Cardiac fibroblast (primary cell): ENCODE measurements around the gene AKAP12.

ENCODE experiments used
- DNase-seq, 2 donors: peaks; one replicate each; pipeline versions ENCODE4 v3.0.0 to v3.0.0-alpha.2; 2010; ENCODE audit warnings: low read depth in 2 of 2
- H3K4me3 ChIP-seq, 2 donors: replicated peaks in 1 of 2; 1 replicate in 1 of 2; 2 replicates in 1 of 2; pipeline ENCODE4 v1.5.1; 2011; ENCODE audit warnings: low read depth in 2 of 2, low read length in 2 of 2, mild to moderate bottlenecking in 2 of 2, moderate library complexity in 1 of 2
- TF ChIP-seq, protein P1 (sequence below): IDR thresholded peaks from one replicate; pipeline ENCODE4 v1.5.1; 2011; ENCODE audit warnings: low read depth, mild to moderate bottlenecking, low read length, inconsistent platforms

Gene AKAP12

DNA sequence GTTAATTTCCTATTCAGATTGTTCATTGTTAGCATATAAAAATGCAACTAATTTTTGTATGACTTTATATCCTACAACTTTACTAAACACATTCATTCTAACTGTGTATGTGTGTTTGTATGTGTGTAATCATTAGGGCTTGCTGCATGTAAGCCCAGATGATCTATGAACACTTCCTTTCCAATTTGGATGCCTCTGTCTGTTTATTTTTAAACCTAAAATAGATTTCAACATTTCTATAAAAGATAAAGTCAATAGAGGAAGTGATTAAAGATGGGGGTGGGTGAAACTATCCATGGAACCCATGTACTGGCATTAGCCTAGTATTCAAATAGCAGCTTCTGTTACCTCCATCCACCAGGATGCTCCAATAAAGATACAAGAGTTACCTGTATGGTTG, 15.7 kb upstream of the AKAP12 start:
- no peak for DNase-seq
- no peak overlapping the region for H3K4me3 ChIP-seq
- TF ChIP-seq, protein P1, sequence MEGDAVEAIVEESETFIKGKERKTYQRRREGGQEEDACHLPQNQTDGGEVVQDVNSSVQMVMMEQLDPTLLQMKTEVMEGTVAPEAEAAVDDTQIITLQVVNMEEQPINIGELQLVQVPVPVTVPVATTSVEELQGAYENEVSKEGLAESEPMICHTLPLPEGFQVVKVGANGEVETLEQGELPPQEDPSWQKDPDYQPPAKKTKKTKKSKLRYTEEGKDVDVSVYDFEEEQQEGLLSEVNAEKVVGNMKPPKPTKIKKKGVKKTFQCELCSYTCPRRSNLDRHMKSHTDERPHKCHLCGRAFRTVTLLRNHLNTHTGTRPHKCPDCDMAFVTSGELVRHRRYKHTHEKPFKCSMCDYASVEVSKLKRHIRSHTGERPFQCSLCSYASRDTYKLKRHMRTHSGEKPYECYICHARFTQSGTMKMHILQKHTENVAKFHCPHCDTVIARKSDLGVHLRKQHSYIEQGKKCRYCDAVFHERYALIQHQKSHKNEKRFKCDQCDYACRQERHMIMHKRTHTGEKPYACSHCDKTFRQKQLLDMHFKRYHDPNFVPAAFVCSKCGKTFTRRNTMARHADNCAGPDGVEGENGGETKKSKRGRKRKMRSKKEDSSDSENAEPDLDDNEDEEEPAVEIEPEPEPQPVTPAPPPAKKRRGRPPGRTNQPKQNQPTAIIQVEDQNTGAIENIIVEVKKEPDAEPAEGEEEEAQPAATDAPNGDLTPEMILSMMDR: no peak

DNA sequence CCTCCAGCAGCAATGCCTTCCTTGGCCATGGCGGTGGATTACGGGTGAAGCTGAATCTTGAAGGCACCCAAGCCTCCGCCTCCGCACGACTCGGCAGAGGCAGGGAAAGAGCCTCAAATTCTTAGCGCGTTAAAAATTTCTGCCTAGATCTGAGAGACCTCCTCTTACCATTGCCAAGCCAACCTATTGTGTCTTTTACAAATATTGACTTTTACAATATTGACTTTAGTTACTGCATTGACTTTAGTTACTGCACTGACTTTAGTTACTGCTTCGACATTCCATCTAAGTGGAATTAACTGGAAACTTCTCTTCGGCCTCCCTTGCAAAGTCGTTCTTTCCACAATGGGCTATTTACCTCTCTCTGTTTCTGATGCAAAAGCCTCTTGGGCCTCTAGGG, 13.8 kb upstream of the AKAP12 start:
- no peak overlapping the region for H3K4me3 ChIP-seq
- no peak for DNase-seq
- TF ChIP-seq, protein P1: no peak

DNA sequence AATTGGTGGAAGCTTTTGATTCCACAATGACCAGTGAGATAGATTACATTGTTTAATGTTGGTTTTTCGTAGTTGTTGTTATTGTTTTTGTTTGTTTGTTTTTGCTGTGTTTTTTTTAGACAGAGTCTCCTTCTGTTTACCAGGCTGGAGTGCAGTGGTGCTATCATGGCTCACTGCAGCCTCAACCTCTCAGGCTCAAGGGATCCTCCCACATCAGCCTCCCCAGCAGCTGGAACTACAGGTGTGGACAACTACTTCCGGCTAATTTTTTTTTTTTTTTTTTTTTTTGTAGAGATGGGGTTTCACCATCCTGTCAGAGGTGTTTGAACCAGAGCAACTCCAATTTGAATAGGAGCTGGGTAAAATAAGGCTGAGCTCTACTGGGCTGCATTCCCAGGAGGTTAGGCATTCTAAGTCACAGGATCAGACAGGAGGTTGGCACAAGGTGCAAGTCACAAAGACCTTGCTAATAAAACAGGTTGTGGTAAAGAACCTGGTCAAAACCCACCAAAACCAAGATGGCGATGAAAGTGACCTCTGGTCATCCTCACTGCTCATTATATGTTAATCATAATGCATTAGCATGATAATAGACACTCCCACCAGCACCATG, 10.9 kb upstream of the AKAP12 start:
- DNase-seq: no peak
- no peak overlapping the region for H3K4me3 ChIP-seq
- TF ChIP-seq, protein P1: no peak

DNA sequence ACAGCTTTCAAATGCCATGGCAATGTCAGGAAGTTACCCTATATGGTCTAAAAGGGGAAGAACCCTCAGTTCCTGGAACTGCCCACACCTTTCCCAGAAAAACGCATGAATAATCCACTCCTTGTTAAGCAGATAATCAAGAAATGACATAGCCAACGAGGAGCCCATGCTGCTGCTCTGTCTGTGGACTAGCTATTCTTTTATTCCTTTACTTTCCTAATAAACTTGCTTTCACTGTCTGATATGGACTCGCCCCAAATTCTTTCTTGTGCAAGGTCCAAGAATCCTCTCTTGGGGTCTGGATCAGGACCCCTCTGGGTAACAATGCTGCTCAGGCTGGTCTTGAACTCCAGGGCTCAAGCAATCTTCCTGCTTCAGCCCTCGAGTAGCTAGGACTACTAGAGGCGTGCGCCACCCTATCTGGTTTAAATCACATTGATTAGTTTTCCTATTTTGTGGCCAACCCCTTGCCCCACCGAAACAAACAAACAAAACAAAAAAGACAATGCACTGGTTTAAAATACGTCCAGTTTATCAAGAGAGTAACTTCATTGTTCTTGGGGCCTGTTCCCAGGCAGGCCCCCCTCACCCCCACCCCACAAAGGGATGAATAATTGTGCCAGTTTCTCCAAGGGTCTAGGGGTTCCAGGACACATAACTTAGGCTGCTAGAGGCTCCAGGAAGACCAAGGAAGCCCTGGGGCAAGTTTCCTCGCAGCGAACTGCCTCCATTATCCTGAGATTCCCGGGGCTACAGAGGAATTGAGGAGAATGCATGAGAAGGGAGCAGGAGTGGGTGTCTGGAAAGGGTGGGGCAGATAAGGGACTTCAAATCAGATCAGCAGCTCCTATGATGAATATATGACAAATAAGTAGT, 10.1 kb upstream of the AKAP12 start:
- TF ChIP-seq, protein P1: no peak
- DNase-seq: no peak
- no peak overlapping the region for H3K4me3 ChIP-seq

DNA sequence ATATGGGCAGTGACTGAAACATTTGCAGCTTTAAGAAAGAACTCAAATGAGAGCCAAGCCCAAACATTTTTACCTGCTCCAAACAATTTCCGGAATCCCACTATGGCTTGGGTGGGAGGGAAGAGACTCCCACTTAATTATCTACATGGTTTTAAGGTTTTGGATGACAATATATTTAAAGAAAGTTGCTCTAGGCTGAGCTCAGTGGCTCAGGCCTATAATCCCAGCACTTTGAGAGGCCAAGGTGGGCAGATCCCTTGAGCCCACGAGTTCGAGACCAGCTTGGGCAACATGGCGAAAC, 9.5 kb upstream of the AKAP12 start:
- TF ChIP-seq, protein P1: no peak
- no peak overlapping the region for H3K4me3 ChIP-seq
- no peak for DNase-seq

DNA sequence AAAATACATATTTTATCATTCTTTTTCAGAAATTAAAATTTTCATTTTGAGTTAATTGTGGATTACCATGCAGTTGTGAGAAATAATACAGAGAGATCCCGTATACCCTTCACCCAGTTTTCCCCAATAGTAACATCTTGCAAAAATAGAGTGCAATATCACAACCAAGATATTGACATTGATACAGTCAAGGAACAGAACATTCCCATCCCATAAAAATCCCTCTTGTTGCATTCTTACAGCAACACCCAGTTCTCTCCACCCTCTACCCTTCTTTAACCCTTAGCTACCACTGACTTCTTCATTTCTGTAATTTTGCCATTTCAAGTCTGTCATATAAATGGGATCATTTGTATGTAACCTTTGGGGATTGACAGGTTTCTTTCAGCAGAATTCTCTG, 6.9 kb upstream of the AKAP12 start:
- H3K4me3 ChIP-seq: no peak overlapping the region
- TF ChIP-seq, protein P1: no peak

DNA sequence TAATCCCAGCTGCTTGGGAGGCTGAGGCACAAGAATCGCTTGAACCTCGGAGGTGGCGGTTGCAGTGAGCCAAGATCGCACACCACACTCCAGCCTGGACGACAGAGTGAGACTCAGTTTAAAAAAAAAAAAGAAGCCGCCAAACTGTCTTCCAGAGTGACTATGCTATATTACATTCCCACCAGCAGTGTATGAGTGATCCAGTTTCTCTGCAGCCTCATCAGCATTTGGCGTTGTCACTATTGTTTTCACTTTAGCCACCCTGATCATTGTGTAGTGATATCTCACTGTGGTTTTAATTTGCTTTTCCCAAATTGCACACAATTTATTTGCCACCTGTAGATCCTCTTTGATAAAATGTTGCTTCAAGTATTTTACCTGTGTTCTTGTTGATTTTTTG, 6.0 kb upstream of the AKAP12 start:
- no peak for DNase-seq
- TF ChIP-seq, protein P1: no peak
- no peak overlapping the region for H3K4me3 ChIP-seq

More for the DNA sequence above, 6.9 kb upstream of the AKAP12 start:
- no peak for DNase-seq
